Prostate gland (tissue), 2 donors: ENCODE data around the gene EPHB4. TPM values are rescaled to one million over a fixed set of nuclear protein-coding genes. Genes with fewer than 3 reads are reported as not detected.

Experiments used
- DNase-seq: peaks from one replicate; pipeline ENCODE4 v3.0.0-alpha.2; 2019; ENCODE audit warnings: low spot score
- H3K27ac ChIP-seq, 2 donors: fragments of 200-600 bp; sonication (generic); 2 replicates each; pipeline ENCODE4 v1.5.1; 2017 to 2019
- H3K27me3 ChIP-seq: fragments of 200-600 bp; sonication (generic); replicated peaks from 2 replicates; pipeline ENCODE4 v1.5.1; 2019; ENCODE audit not compliant: insufficient read depth
- H3K36me3 ChIP-seq, 2 donors: fragments of 200-600 bp; sonication (generic); 1 replicate in 1 of 2; 2 replicates in 1 of 2; pipeline versions ENCODE4 v1.5.1 to v1.8.1; 2017 to 2019
- H3K4me1 ChIP-seq: fragments of 200-600 bp; sonication (generic); replicated peaks from 2 replicates; pipeline ENCODE4 v1.5.1; 2019
- H3K4me3 ChIP-seq, 2 donors: fragments of 200-600 bp; sonication (generic); 2 replicates each; pipeline ENCODE4 v1.5.1; 2017 to 2019
- H3K9me3 ChIP-seq: fragments of 200-600 bp; sonication (generic); 2 replicates; pipeline ENCODE4 v1.5.1; 2017
- POLR2A ChIP-seq: fragments of 450-650 bp; IDR thresholded peaks from one replicate; pipeline ENCODE4 v1.6.1; 2016; ENCODE audit warnings: antibody characterized with exemption, mild to moderate bottlenecking
- POLR2AphosphoS5 ChIP-seq: sonication (generic); formaldehyde crosslinking; IDR thresholded peaks from one replicate; pipeline ENCODE4 v1.6.1; 2017; ENCODE audit warnings: antibody characterized with exemption
- WGBS: methylation state at CpG from one replicate; pipeline ENCODE4 v1.1.5; 2018; 5-methylcytosine and 5-hydroxymethylcytosine counted together
- intact Hi-C: fragments of 100-400 bp; cut with DNase I; formaldehyde crosslinking; loops from one replicate; pipeline ENCODE4 v1.14.2; 2022
- total RNA-seq, 2 donors: library from RNA; depleted of rRNA; stranded (reverse); fragments of >200 nt; gene quantifications; one replicate each; pipeline ENCODE4 v1.1.0, GENCODE V29; 2016
- TF ChIP-seq, protein P1 (sequence below), 4 experiments: fragments of 200-600 bp in 2 of 4; fragments of 450-650 bp in 2 of 4; sonication (generic) in 2 of 4; IDR thresholded peaks; 1 replicate in 3 of 4; 2 replicates in 1 of 4; pipeline ENCODE4 v1.5.1; 2016 to 2019; ENCODE audit warnings: antibody characterized with exemption in 4 of 4, mild to moderate bottlenecking in 2 of 4, moderate library complexity in 2 of 4

EPHB4 gene
- total RNA-seq, 2 donors from 2014 or later: 78.6 to 80.8 TPM

DNA sequence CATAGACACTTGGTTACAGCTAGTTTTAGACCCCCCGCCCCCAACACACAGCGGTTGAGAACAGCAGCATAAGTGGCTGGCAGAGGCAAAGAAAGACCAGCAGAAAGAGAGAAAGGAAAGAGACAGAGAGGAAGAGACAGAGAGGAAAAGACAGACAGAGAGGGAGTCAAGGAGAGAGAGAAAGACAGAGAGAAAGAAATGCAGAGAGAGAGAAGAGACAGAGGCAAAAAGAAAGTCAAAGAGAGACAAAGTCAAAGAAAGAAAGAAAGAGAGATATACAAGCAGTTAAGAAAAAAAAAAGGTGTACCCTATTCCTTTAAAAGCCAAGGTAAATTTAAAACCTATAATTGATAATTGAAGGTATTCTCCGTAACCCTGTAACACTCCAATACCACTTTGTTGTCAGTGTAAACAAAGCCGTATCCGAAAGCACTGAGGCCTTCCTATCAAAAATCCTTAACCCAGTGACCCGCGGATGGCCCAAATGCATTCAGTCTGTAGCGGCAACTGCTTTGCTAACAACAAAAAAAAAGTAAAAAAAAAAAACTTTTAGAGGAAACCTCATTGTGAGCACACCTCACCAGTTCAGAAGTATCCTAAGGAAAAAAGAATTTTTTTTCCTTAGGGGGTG lies 13.3 kb upstream of the EPHB4 start:
- TF ChIP-seq, protein P1, sequence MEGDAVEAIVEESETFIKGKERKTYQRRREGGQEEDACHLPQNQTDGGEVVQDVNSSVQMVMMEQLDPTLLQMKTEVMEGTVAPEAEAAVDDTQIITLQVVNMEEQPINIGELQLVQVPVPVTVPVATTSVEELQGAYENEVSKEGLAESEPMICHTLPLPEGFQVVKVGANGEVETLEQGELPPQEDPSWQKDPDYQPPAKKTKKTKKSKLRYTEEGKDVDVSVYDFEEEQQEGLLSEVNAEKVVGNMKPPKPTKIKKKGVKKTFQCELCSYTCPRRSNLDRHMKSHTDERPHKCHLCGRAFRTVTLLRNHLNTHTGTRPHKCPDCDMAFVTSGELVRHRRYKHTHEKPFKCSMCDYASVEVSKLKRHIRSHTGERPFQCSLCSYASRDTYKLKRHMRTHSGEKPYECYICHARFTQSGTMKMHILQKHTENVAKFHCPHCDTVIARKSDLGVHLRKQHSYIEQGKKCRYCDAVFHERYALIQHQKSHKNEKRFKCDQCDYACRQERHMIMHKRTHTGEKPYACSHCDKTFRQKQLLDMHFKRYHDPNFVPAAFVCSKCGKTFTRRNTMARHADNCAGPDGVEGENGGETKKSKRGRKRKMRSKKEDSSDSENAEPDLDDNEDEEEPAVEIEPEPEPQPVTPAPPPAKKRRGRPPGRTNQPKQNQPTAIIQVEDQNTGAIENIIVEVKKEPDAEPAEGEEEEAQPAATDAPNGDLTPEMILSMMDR (IDR thresholded peaks at IDR 0.05): no peak
- WGBS: 61% methylated on average over 8 of the region's 8 CpGs

DNA sequence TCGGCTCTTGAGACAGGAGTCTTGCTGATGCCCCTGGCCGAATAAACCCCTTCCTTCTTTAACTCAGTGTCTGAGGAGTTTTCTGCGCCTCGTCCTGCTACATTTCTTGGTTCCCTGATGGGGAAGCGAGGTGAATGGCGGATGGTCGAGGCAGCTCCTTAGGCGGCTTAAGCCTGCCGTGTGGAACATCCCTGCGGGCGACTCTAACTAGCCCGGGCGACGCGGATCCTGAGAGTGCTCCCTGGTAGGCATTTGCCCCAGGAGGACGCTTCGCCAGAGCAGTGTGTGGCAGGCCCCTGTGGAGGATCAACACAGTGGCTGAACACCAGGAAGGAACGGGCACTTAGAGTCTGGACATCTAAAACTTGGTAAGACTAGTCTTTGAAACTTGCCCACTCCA lies 12.0 kb upstream of the EPHB4 start:
- H3K36me3 ChIP-seq: no peaks in the 10 kb centered on the region
- no peak overlapping the region for H3K4me3 ChIP-seq
- TF ChIP-seq, protein P1 (IDR thresholded peaks at IDR 0.05): no peak
- no peak for TF ChIP-seq POLR2A
- TF ChIP-seq POLR2AphosphoS5: no peak
- H3K27me3 ChIP-seq: no peaks in the 10 kb centered on the region
- no peaks in the 10 kb centered on the region for H3K4me1 ChIP-seq
- H3K9me3 ChIP-seq: no peaks in the 10 kb centered on the region
- H3K27ac ChIP-seq: no peak overlapping the region
- intact Hi-C loops: no loop called here
- no peak for DNase-seq
- 94% methylated on average over 18 of the region's 18 CpGs for WGBS

More for the DNA sequence above, 13.3 kb upstream of the EPHB4 start:
- Histone ChIP-seq H3K27ac (no peak overlapping the region), H3K36me3 (no peaks in the 10 kb centered on the region), H3K27me3 (no peaks in the 10 kb centered on the region), H3K9me3 (no peaks in the 10 kb centered on the region), H3K4me1 (no peaks in the 10 kb centered on the region), H3K4me3 (no peak overlapping the region)
- intact Hi-C loops: no loop called here
- DNase-seq: no peak

DNA sequence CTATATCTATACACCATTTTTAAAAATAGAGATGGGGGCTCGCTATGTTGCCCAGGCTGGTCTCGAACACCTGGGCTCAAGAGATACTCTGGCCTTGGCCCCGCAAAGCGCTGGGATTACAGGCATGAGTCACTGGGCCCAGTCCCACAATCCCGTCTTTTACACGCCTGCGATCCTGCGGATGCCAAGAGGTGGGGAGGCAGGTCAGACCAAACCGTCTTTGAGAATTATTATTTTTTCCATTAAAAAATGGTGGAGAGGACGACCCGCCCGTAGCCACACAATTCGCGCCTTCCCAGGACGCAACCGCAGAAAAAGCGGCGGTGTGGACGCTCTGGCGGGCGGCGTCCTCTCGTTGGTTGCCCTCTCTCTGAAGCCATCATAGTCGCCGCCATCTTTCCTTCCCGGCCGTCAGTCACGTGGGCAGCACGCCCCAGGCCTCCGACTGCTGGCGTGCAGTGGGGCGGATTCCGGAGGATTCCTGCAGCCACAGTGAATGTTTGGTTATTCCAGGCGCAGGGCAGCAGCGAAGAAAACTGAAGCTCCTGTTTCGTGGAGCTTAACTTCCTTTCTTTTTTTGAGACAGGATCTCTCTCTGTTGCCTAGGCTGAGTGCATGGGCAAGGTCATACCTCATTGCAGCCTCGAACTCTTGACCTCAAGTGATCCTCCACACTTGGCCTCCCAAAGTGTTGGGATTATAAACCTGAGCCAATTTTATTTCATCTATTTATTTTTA lies 9.9 kb upstream of the EPHB4 start:
- no peaks in the 10 kb centered on the region for H3K9me3 ChIP-seq
- WGBS: 4% methylated on average over 37 of the region's 37 CpGs
- H3K4me3 ChIP-seq: peak overlapping the region; percentile 20 to 25
- intact Hi-C loops: no loop called here
- TF ChIP-seq, protein P1 (IDR thresholded peaks at IDR 0.05): peak in 1 of 4 experiments; percentile 16
- peak; percentile 69 for TF ChIP-seq POLR2A
- peak; percentile 96 for TF ChIP-seq POLR2AphosphoS5
- H3K4me1 ChIP-seq: no peaks in the 10 kb centered on the region
- peak overlapping the region; percentile 77 to 78 for H3K27ac ChIP-seq
- H3K36me3 ChIP-seq: no peaks in the 10 kb centered on the region
- DNase-seq: peak; percentile 86
- H3K27me3 ChIP-seq: no peaks in the 10 kb centered on the region

DNA sequence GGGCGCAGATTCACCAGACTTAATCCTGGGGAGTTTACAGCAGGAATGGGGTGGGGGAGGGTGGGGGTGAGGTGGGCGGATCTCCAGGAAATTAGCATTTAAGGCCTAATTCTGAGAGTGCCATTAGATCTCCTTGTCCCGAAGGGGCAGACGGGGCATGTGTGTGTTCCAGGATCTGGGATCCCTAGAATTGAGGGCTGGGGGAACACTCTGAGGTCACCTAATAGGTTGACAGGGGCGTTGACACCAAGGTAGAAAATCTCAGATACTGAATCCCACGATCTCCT lies 9.4 kb upstream of the EPHB4 start:
- no peak for DNase-seq
- Histone ChIP-seq H3K36me3 (no peaks in the 10 kb centered on the region), H3K4me3 (peak overlapping the region in 1 of 2 donors; percentile 20), H3K27me3 (no peaks in the 10 kb centered on the region), H3K27ac (peak overlapping the region; percentile 77 to 78), H3K9me3 (no peaks in the 10 kb centered on the region), H3K4me1 (no peaks in the 10 kb centered on the region)
- intact Hi-C loops: no loop called here
- TF ChIP-seq POLR2AphosphoS5 (no peak), POLR2A (no peak)
- TF ChIP-seq, protein P1 (IDR thresholded peaks at IDR 0.05): no peak
- 32% methylated on average over 6 of the region's 6 CpGs for WGBS
